ENCODE data around the gene ITGAL. TPM values are rescaled to one million over a fixed set of nuclear protein-coding genes. Genes with fewer than 3 reads are reported as not detected.

The ITGAL gene
- total RNA-seq, 4 donors from 2014 or later, result 0.56 to 4.6 (median 2.8) TPM

- intact Hi-C loops (cut with DNase I), result no loop called here
- no peak overlapping the region for H3K27ac ChIP-seq
- TF ChIP-seq CTCF (IDR thresholded peaks at IDR 0.05) (no peak), POLR2A (IDR thresholded peaks at IDR 0.05) (no peak)
- H3K4me3 ChIP-seq (replicated peaks in 1 of 3), result no peak overlapping the region
- H3K9me3 ChIP-seq, result no peaks in the 10 kb centered on the region
- H3K36me3 ChIP-seq, result no peaks in the 10 kb centered on the region
- 91 to 95% methylated on average over 3 of the region's 3 CpGs for whole genome bisulfite sequencing, 2 donors
- H3K4me1 ChIP-seq, result peaks cover 15 to 18% of the 10 kb centered on the region in 2 donors
- no peak for DNase-seq
- H3K27me3 ChIP-seq, result no peaks in the 10 kb centered on the region
Measured at GRCh38 chr16:30569281-30569680, 96.7 kb downstream of the ITGAL start.

GRCh38 chr16:30569746-30570635 is 97.4 kb downstream of the ITGAL start:
- TF ChIP-seq CTCF (IDR thresholded peaks at IDR 0.05), result no peak
- no peak for TF ChIP-seq POLR2A (IDR thresholded peaks at IDR 0.05)
- Histone ChIP-seq H3K27me3 (no peaks in the 10 kb centered on the region), H3K4me3 (replicated peaks in 1 of 3) (no peak overlapping the region), H3K9me3 (no peaks in the 10 kb centered on the region), H3K27ac (peak overlapping the region in 2 of 3 donors; percentile 95 to 99), H3K36me3 (no peaks in the 10 kb centered on the region), H3K4me1 (peaks cover 15 to 18% of the 10 kb centered on the region in 2 donors)
- intact Hi-C loops (cut with DNase I), result loop anchor here (5.0 to 10.0 kb wide), 2 partner anchors 33 to 65 kb away; no protein-coding TSS in a partner anchor
- 77 to 82% methylated on average over 14 to 17 of the region's 44 CpGs for WGBS, 2 donors
- no peak for DNase-seq

- Histone ChIP-seq H3K36me3 (no peaks in the 10 kb centered on the region), H3K4me1 (peaks cover 15 to 18% of the 10 kb centered on the region in 2 donors), H3K27me3 (no peaks in the 10 kb centered on the region), H3K4me3 (replicated peaks in 1 of 3) (peak overlapping the region; percentile 12 to 93 (median 68)), H3K27ac (peak overlapping the region; percentile 79 to 99 (median 95)), H3K9me3 (no peaks in the 10 kb centered on the region)
- DNase-seq, result peak; percentile 21 to 34
- 14 to 20% methylated on average over 11 to 14 of the region's 22 CpGs for WGBS, 2 donors
- no peak for TF ChIP-seq CTCF (IDR thresholded peaks at IDR 0.05)
- TF ChIP-seq POLR2A (IDR thresholded peaks at IDR 0.05), result no peak
- intact Hi-C loops (cut with DNase I), result loop anchor here (5.0 to 10.0 kb wide), 2 partner anchors 34 to 64 kb away; no protein-coding TSS in a partner anchor
Measured at GRCh38 chr16:30570636-30571444, 98.3 kb downstream of the ITGAL start.

GRCh38 chr16:30571445-30572322 is 99.1 kb downstream of the ITGAL start, which contains the start of gene ZNF688:
TSS of gene ZNF688 (minus strand) at chr16:30571714. CDS start at chr16:30571629, 85 bp downstream.
- DNase-seq, result peak; percentile 98 to 99
- peak in 1 of 2 donors; percentile 75 for TF ChIP-seq POLR2A (IDR thresholded peaks at IDR 0.05)
- TF ChIP-seq CTCF (IDR thresholded peaks at IDR 0.05), result peak in 1 of 6 experiments; percentile 29
- peak within 1 kb of the TSS; percentile 79 to 99 (median 95) for H3K27ac ChIP-seq
- H3K9me3 ChIP-seq, result no peaks in the 10 kb centered on the region
- peak within 1 kb of the TSS; percentile 12 to 93 (median 68) for H3K4me3 ChIP-seq (replicated peaks in 1 of 3)
- peaks cover 15 to 18% of the 10 kb centered on the region in 2 donors for H3K4me1 ChIP-seq
- no peaks in the 10 kb centered on the region for H3K36me3 ChIP-seq
- 0% methylated on average over 26 to 37 of the region's 67 CpGs for WGBS, 2 donors
- H3K27me3 ChIP-seq, result no peaks in the 10 kb centered on the region
- intact Hi-C loops (cut with DNase I), result loop anchor here (5.0 to 10.0 kb wide), 2 partner anchors 34 to 63 kb away; no protein-coding TSS in a partner anchor

Small RNAs within 50 kb of the gene (microRNA-seq; reads per million reads assigned to microRNA genes)
- not detected for gene MIR4518

Small RNAs within 50 kb of the gene (small RNA-seq; reads per million reads assigned to genes)
- not detected for gene MIR4518
- not detected for gene RF00019
- not detected for gene RNU7-61P

Other genes starting within 250 kb of the ITGAL start
- 1 to 10 TPM; 2.1 to 3.0 (median 2.3) TPM for gene NPIPB13, start 224.3 kb upstream of the ITGAL start, total RNA-seq
- gene CD2BP2, start 117.4 kb upstream of the ITGAL start, total RNA-seq, result 10 to 100 TPM; 39.1 to 68.5 (median 56.1) TPM
- gene TBC1D10B, start 102.2 kb upstream of the ITGAL start, total RNA-seq, result 10 to 100 TPM; 26.6 to 38.1 (median 33.5) TPM
- not detected for gene MYL11, start 97.9 kb upstream of the ITGAL start, total RNA-seq
- 1 to 10 TPM in 3 of 4 donors, under 1 TPM in 1; 0.56 to 3.4 (median 1.4) TPM for gene SEPTIN1, start 90.2 kb upstream of the ITGAL start, total RNA-seq
- gene ZNF48, start 77.3 kb upstream of the ITGAL start, total RNA-seq, result 10 to 100 TPM in 2 of 4 donors, 1 to 10 TPM in 2; 8.5 to 12.2 (median 9.4) TPM
- gene ZNF771, start 65.1 kb upstream of the ITGAL start, total RNA-seq, result 10 to 100 TPM in 3 of 4 donors, 1 to 10 TPM in 1; 9.1 to 29.5 (median 19.1) TPM
- gene DCTPP1, start 42.7 kb upstream of the ITGAL start, total RNA-seq, result 10 to 100 TPM; 18.8 to 26.4 (median 22.5) TPM
- gene SEPHS2, start 26.9 kb upstream of the ITGAL start, total RNA-seq, result 10 to 100 TPM; 34.5 to 41.3 (median 39.9) TPM
- 10 to 100 TPM; 27.4 to 44.9 (median 32.3) TPM for gene ZNF768, start 53.8 kb downstream of the ITGAL start, total RNA-seq
- gene ZNF747, start 62.1 kb downstream of the ITGAL start, total RNA-seq, result 10 to 100 TPM; 13.6 to 30.7 (median 21.8) TPM
- 10 to 100 TPM in 3 of 4 donors, 1 to 10 TPM in 1; 9.3 to 15.4 (median 11.8) TPM for gene ZNF764, start 85.6 kb downstream of the ITGAL start, total RNA-seq
- gene ZNF688, start 99.0 kb downstream of the ITGAL start, total RNA-seq, result 10 to 100 TPM; 10.6 to 26.1 (median 16.5) TPM
- gene ZNF785, start 113.0 kb downstream of the ITGAL start, total RNA-seq, result 10 to 100 TPM; 10.3 to 16.9 (median 12.4) TPM
- 10 to 100 TPM in 3 of 4 donors, 1 to 10 TPM in 1; 9.7 to 14.7 (median 11.8) TPM for gene ZNF689, start 137.6 kb downstream of the ITGAL start, total RNA-seq
- 10 to 100 TPM; 26.5 to 44.7 (median 34.7) TPM for gene PRR14, start 178.2 kb downstream of the ITGAL start, total RNA-seq
- 10 to 100 TPM; 35.6 to 56.8 (median 42.1) TPM for gene FBRS, start 185.7 kb downstream of the ITGAL start, total RNA-seq
- gene SRCAP, start 226.4 kb downstream of the ITGAL start, total RNA-seq, result 10 to 100 TPM; 32.9 to 57.7 (median 50.7) TPM